Progenitor cell of endocrine pancreas (in vitro differentiated cells): ENCODE results near the gene HOXC9. TPM values are rescaled to one million over a fixed set of nuclear protein-coding genes. Genes with fewer than 3 reads are reported as not detected.
"Not testable (repeated sequence)": the region's sequence is repeated elsewhere in the genome, so short reads cannot be mapped to it uniquely, and the experiment has no call there.

ENCODE experiments used
- DNase-seq: peaks from one replicate; pipeline ENCODE4 v3.0.0; 2021; ENCODE audit warnings: low spot score; ENCODE audit not compliant: unreplicated experiment
- H3K27ac Mint-ChIP-seq: 2 replicates; pipeline ENCODE4 v1.8.0; 2021; ENCODE audit warnings: mild to moderate bottlenecking, moderate library complexity, mixed read lengths
- H3K27me3 Mint-ChIP-seq: 2 replicates; pipeline ENCODE4 v1.8.0; 2021; ENCODE audit warnings: mixed read lengths
- H3K36me3 Mint-ChIP-seq: 2 replicates; pipeline ENCODE4 v1.8.0; 2022; ENCODE audit warnings: mixed read lengths; ENCODE audit not compliant: insufficient read depth
- H3K4me1 Mint-ChIP-seq: 2 replicates; pipeline ENCODE4 v1.8.0; 2021; ENCODE audit warnings: low read depth, mixed read lengths
- H3K4me3 Mint-ChIP-seq: 2 replicates; pipeline ENCODE4 v1.8.0; 2021; ENCODE audit warnings: low read depth, mild to moderate bottlenecking, moderate library complexity, mixed read lengths
- H3K9me3 Mint-ChIP-seq: 2 replicates; pipeline ENCODE4 v1.8.0; 2021; ENCODE audit warnings: low read depth, mixed read lengths
- CTCF ChIP-seq: fragments of 200-600 bp; sonication (generic); IDR thresholded peaks from one replicate; pipeline ENCODE4 v1.5.0; 2021; ENCODE audit warnings: antibody characterized with exemption, mild to moderate bottlenecking; ENCODE audit not compliant: unreplicated experiment
- total RNA-seq: library from RNA; stranded (reverse); gene quantifications from 2 replicates; pipeline ENCODE4 v1.2.1, GENCODE V29; 2021

HOXC9 gene
- total RNA-seq, 1 donor from 2014 or later, result not detected

- Mint-ChIP-seq H3K9me3 (no peaks in the 10 kb centered on the region), H3K4me3 (no peak overlapping the region), H3K4me1 (peaks cover 12% of the 10 kb centered on the region), H3K27me3 (peaks cover 92% of the 10 kb centered on the region), H3K36me3 (no peaks in the 10 kb centered on the region), H3K27ac (no peak overlapping the region)
- DNase-seq, result no peak
- TF ChIP-seq CTCF, result no peak
Measured at GRCh38 chr12:54038871-54039414, 39.0 kb downstream of the HOXC9 start.

- H3K27me3 Mint-ChIP-seq, result peaks cover 94% of the 10 kb centered on the region
- no peak overlapping the region for H3K27ac Mint-ChIP-seq
- peaks cover 12% of the 10 kb centered on the region for H3K4me1 Mint-ChIP-seq
- no peak for DNase-seq
- TF ChIP-seq CTCF, result no peak
- H3K9me3 Mint-ChIP-seq, result no peaks in the 10 kb centered on the region
- H3K36me3 Mint-ChIP-seq, result no peaks in the 10 kb centered on the region
- no peak overlapping the region for H3K4me3 Mint-ChIP-seq
Measured at GRCh38 chr12:54039417-54040147, 39.6 kb downstream of the HOXC9 start.

- H3K4me1 Mint-ChIP-seq, result peaks cover 11% of the 10 kb centered on the region
Measured at GRCh38 chr12:54040148-54040494, 40.2 kb downstream of the HOXC9 start.

GRCh38 chr12:54040648-54041047, 40.7 kb downstream of the HOXC9 start:
- no peak for DNase-seq
- no peak overlapping the region for H3K27ac Mint-ChIP-seq
- no peak overlapping the region for H3K4me3 Mint-ChIP-seq
- H3K36me3 Mint-ChIP-seq, result no peaks in the 10 kb centered on the region
- TF ChIP-seq CTCF, result no peak
- peaks cover 95% of the 10 kb centered on the region for H3K27me3 Mint-ChIP-seq
- H3K9me3 Mint-ChIP-seq, result no peaks in the 10 kb centered on the region
- peaks cover 11% of the 10 kb centered on the region for H3K4me1 Mint-ChIP-seq

More at GRCh38 chr12:54040148-54040494, 40.2 kb downstream of the HOXC9 start:
- no peak for TF ChIP-seq CTCF
- no peak for DNase-seq
- no peaks in the 10 kb centered on the region for H3K9me3 Mint-ChIP-seq
- H3K36me3 Mint-ChIP-seq, result no peaks in the 10 kb centered on the region
- H3K27me3 Mint-ChIP-seq, result peaks cover 95% of the 10 kb centered on the region
- no peak overlapping the region for H3K4me3 Mint-ChIP-seq
- no peak overlapping the region for H3K27ac Mint-ChIP-seq

- DNase-seq, result no peak
- H3K4me1 Mint-ChIP-seq, result peaks cover 15% of the 10 kb centered on the region
Measured at GRCh38 chr12:54041097-54041690, 41.2 kb downstream of the HOXC9 start.

GRCh38 chr12:54042033-54042432, 42.1 kb downstream of the HOXC9 start:
- peaks cover 19% of the 10 kb centered on the region for H3K4me1 Mint-ChIP-seq

More at GRCh38 chr12:54041097-54041690, 41.2 kb downstream of the HOXC9 start:
- H3K27me3 Mint-ChIP-seq, result peaks cover 95% of the 10 kb centered on the region
- no peak overlapping the region for H3K27ac Mint-ChIP-seq
- TF ChIP-seq CTCF, result no peak
- no peak overlapping the region for H3K4me3 Mint-ChIP-seq
- H3K36me3 Mint-ChIP-seq, result no peaks in the 10 kb centered on the region
- H3K9me3 Mint-ChIP-seq, result no peaks in the 10 kb centered on the region

More at GRCh38 chr12:54042033-54042432, 42.1 kb downstream of the HOXC9 start:
- not testable (repeated sequence) for H3K36me3 Mint-ChIP-seq, H3K4me3 Mint-ChIP-seq, H3K9me3 Mint-ChIP-seq, H3K27ac Mint-ChIP-seq, DNase-seq
- peaks cover 95% of the 10 kb centered on the region for H3K27me3 Mint-ChIP-seq
